Peyer's patch (tissue), 4 donors: Measurements from ENCODE around the gene PTPRJ.
"Not testable (repeated sequence)": the region's sequence is repeated elsewhere in the genome, so short reads cannot be mapped to it uniquely, and the experiment has no call there.

ENCODE experiments used
- POLR2A ChIP-seq, 2 donors: fragments of 450-650 bp; IDR thresholded peaks; one replicate each; pipeline ENCODE4 v1.5.1; 2017; ENCODE audit warnings: antibody characterized with exemption in 2 of 2, mild to moderate bottlenecking in 2 of 2, moderate library complexity in 2 of 2
- TF ChIP-seq, protein P1 (sequence below), 6 experiments: fragments of 450-650 bp in 4 of 6; fragments of 200-600 bp in 2 of 6; sonication (generic) in 1 of 6; IDR thresholded peaks; one replicate each; pipeline ENCODE4 v1.5.1; 2017 to 2019; ENCODE audit warnings: antibody characterized with exemption in 6 of 6, mild to moderate bottlenecking in 3 of 6, moderate library complexity in 1 of 6

DNA sequence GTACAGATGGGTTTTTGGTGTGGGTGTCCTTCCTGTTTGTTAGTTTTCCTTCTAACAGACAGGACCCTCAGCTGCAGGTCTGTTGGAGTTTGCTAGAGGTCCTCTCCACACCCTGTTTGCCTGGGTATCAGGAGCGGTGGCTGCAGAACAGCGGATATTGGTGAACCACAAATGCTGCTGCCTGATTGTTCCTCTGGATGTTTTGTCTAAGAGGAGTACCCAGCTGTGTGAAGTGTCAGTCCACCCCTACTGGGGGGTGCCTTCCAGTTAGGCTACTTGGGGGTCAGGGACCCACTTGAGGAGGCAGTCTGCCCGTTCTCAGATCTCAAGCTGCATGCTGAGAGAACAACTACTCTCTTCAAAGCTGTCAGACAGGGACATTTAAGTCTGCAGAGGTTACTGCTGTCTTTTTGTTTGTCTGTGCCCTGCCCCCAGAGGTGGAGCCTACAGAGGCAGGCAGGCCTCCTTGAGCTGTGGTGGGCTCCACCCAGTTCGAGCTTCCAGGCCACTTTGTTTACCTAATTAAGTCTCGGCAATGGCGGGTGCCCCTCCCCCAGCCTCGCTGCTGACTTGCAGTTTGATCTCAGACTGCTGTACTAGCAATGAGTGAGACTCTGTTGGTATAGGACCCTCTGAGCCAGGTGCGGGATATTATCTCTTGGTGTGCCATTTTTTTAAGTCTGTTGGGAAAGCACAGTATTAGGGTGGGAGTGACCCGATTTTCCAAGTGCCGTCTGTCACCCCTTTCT lies 210.7 kb downstream of the PTPRJ start:
- TF ChIP-seq, protein P1, sequence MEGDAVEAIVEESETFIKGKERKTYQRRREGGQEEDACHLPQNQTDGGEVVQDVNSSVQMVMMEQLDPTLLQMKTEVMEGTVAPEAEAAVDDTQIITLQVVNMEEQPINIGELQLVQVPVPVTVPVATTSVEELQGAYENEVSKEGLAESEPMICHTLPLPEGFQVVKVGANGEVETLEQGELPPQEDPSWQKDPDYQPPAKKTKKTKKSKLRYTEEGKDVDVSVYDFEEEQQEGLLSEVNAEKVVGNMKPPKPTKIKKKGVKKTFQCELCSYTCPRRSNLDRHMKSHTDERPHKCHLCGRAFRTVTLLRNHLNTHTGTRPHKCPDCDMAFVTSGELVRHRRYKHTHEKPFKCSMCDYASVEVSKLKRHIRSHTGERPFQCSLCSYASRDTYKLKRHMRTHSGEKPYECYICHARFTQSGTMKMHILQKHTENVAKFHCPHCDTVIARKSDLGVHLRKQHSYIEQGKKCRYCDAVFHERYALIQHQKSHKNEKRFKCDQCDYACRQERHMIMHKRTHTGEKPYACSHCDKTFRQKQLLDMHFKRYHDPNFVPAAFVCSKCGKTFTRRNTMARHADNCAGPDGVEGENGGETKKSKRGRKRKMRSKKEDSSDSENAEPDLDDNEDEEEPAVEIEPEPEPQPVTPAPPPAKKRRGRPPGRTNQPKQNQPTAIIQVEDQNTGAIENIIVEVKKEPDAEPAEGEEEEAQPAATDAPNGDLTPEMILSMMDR (IDR thresholded peaks at IDR 0.05): not testable (repeated sequence)
- not testable (repeated sequence) for TF ChIP-seq POLR2A (IDR thresholded peaks at IDR 0.05)
